K562 (cell line): ENCODE results near the gene RUNX3. TPM values are rescaled to one million over a fixed set of nuclear protein-coding genes. Genes with fewer than 3 reads are reported as not detected.

Source experiments
- MCM7 ChIP-seq, 2 experiments: fragments of 450-650 bp; IDR thresholded peaks; 2 replicates each; pipeline ENCODE4 v1.6.1; 2016 to 2018
- polyA plus RNA-seq, 8 experiments: library from polyadenylated mRNA; depleted of rRNA in 4 of 8; stranded (reverse) in 5 of 8; unstranded in 3 of 8; fragments of >200 nt; fragmentation: Nextera tagmentation in 2 of 8; fragmentation: Illumina TruSeq in 1 of 8; extraction: Ambion mirVana in 2 of 8; extraction: Trizol in 1 of 8; gene quantifications; 2 replicates each; pipeline versions ENCODE4 v1.2.1 to v1.2.3, GENCODE V29; 2011 to 2014; ENCODE audit warnings: inconsistent platforms in 1 of 8, missing spikeins in 1 of 8
- total RNA-seq, 7 experiments: library from RNA; depleted of rRNA in 6 of 7; stranded (reverse); fragments of >200 nt in 6 of 7; fragmentation: Illumina TruSeq in 2 of 7; extraction: Trizol in 2 of 7; gene quantifications; 2 replicates each; pipeline versions ENCODE4 v1.2.1 to v1.2.3, GENCODE V29; 2011 to 2021; ENCODE audit warnings: low replicate concordance in 1 of 7
- TF ChIP-seq, protein P1 (sequence below): fragments of 450-650 bp; IDR thresholded peaks from 2 replicates; pipeline ENCODE4 v1.6.1; 2016; ENCODE audit warnings: borderline replicate concordance
- TF ChIP-seq, protein P2 (sequence below), 3 experiments: IDR thresholded peaks in 2 of 3; conservative IDR thresholded peaks in 1 of 3; 2 replicates each; pipeline ENCODE4 v1.5.1; 2011 to 2012; ENCODE audit warnings: low read length in 3 of 3, mild to moderate bottlenecking in 3 of 3, control low read depth in 2 of 3, improper control_type of control experiment in 1 of 3, inconsistent platforms in 1 of 3, low read depth in 1 of 3, mixed read lengths in 1 of 3, moderate library complexity in 1 of 3; ENCODE audit not compliant: insufficient read depth in 2 of 3
- TF ChIP-seq, protein P3 (sequence below): fragments of 450-650 bp; IDR thresholded peaks from 2 replicates; pipeline ENCODE4 v1.6.1; 2016; ENCODE audit warnings: missing biosample characterization, missing genetic modification characterization
- TF ChIP-seq, protein P4 (sequence below): fragments of 450-650 bp; formaldehyde crosslinking; conservative IDR thresholded peaks from 2 replicates; pipeline ENCODE4 v1.4.0; 2022; ENCODE audit warnings: mild to moderate bottlenecking, missing genetic modification characterization

The RUNX3 gene
- total and polyA plus RNA-seq, 9 of the 15 experiments (the other 6 are each of a cell fraction or from before 2014, with no cell fraction given) = 0.01 to 0.64 (median 0.09) TPM

DNA sequence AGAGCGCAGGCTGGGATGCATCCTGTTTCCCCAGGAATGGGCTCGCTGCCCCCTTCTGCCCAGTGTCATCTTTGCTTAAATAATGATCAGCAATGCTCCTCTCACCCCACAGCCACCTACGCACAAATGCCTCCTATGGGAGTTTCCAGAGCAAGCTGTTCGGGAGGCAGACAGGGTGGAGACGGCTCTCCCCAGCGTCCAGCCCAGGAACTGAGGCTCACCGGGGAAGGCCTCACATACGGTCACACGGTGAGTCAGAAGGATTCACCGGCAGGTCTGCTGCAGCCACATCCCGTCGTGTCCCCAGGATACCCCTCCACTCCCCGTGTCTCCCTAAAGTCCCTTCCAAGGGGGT is 40.3 kb upstream of the RUNX3 start (continued):
- TF ChIP-seq, protein P1, sequence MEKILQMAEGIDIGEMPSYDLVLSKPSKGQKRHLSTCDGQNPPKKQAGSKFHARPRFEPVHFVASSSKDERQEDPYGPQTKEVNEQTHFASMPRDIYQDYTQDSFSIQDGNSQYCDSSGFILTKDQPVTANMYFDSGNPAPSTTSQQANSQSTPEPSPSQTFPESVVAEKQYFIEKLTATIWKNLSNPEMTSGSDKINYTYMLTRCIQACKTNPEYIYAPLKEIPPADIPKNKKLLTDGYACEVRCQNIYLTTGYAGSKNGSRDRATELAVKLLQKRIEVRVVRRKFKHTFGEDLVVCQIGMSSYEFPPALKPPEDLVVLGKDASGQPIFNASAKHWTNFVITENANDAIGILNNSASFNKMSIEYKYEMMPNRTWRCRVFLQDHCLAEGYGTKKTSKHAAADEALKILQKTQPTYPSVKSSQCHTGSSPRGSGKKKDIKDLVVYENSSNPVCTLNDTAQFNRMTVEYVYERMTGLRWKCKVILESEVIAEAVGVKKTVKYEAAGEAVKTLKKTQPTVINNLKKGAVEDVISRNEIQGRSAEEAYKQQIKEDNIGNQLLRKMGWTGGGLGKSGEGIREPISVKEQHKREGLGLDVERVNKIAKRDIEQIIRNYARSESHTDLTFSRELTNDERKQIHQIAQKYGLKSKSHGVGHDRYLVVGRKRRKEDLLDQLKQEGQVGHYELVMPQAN = no peak
- TF ChIP-seq, protein P2, sequence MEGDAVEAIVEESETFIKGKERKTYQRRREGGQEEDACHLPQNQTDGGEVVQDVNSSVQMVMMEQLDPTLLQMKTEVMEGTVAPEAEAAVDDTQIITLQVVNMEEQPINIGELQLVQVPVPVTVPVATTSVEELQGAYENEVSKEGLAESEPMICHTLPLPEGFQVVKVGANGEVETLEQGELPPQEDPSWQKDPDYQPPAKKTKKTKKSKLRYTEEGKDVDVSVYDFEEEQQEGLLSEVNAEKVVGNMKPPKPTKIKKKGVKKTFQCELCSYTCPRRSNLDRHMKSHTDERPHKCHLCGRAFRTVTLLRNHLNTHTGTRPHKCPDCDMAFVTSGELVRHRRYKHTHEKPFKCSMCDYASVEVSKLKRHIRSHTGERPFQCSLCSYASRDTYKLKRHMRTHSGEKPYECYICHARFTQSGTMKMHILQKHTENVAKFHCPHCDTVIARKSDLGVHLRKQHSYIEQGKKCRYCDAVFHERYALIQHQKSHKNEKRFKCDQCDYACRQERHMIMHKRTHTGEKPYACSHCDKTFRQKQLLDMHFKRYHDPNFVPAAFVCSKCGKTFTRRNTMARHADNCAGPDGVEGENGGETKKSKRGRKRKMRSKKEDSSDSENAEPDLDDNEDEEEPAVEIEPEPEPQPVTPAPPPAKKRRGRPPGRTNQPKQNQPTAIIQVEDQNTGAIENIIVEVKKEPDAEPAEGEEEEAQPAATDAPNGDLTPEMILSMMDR (IDR thresholded peaks at IDR 0.05 in 2 of 3, conservative IDR thresholded peaks at IDR 0.05 in 1 of 3; ENCODE audit: insufficient read depth in 2 of 3, low read depth in 1 of 3, low read length in 3 of 3) = 0 out of 6 replicates have a peak, but pooled peaks of 1 of the 3 experiments have one; percentile 34
- TF ChIP-seq, protein P3, sequence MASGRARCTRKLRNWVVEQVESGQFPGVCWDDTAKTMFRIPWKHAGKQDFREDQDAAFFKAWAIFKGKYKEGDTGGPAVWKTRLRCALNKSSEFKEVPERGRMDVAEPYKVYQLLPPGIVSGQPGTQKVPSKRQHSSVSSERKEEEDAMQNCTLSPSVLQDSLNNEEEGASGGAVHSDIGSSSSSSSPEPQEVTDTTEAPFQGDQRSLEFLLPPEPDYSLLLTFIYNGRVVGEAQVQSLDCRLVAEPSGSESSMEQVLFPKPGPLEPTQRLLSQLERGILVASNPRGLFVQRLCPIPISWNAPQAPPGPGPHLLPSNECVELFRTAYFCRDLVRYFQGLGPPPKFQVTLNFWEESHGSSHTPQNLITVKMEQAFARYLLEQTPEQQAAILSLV (tag) = no peak
- TF ChIP-seq, protein P4, sequence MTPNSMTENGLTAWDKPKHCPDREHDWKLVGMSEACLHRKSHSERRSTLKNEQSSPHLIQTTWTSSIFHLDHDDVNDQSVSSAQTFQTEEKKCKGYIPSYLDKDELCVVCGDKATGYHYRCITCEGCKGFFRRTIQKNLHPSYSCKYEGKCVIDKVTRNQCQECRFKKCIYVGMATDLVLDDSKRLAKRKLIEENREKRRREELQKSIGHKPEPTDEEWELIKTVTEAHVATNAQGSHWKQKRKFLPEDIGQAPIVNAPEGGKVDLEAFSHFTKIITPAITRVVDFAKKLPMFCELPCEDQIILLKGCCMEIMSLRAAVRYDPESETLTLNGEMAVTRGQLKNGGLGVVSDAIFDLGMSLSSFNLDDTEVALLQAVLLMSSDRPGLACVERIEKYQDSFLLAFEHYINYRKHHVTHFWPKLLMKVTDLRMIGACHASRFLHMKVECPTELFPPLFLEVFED (CRISPR knock-in tag) = no peak
- TF ChIP-seq MCM7 (IDR thresholded peaks at IDR 0.05) = no peak
